GM19023 (cell line): ENCODE results near the gene TLCD1.
"Not testable (repeated sequence)": the region's sequence is repeated elsewhere in the genome, so short reads cannot be mapped to it uniquely, and the experiment has no call there.

ENCODE experiments used
- ATAC-seq: cut with Tn5 transposase; IDR thresholded peaks from one replicate; pipeline ENCODE4 v1.9.1; 2021; ENCODE audit warnings: mild to moderate bottlenecking, moderate library complexity; ENCODE audit not compliant: unreplicated experiment

Gene TLCD1

GRCh38 chr17:28747051-28747691 lies 21.1 kb upstream of the TLCD1 start:
- ATAC-seq, result no peak

DNA sequence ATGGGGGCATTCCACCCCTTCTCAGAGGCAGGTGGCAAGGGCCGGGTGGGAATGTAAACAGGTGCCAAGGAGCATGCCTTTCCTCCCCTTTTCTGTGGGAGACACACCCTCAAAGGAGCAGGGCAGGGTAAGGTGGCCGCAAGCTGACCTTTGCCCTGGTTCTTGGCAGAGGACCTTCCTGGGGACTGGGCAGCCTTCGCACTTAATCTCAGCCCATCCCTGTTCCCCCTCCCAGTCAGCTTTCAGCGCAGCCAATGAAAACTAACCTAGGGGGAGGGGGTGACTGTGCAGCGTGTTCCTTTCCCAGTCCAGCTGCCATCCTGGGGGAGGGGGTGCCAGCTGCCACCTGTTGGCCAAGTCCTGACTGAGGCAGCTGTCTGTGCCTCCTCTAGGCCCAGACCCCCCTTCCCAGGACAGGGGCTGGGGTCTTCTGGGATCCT lies 20.6 kb upstream of the TLCD1 start:
- no peak for ATAC-seq

GRCh38 chr17:28745786-28746411 lies 19.9 kb upstream of the TLCD1 start:
- ATAC-seq, result no peak

DNA sequence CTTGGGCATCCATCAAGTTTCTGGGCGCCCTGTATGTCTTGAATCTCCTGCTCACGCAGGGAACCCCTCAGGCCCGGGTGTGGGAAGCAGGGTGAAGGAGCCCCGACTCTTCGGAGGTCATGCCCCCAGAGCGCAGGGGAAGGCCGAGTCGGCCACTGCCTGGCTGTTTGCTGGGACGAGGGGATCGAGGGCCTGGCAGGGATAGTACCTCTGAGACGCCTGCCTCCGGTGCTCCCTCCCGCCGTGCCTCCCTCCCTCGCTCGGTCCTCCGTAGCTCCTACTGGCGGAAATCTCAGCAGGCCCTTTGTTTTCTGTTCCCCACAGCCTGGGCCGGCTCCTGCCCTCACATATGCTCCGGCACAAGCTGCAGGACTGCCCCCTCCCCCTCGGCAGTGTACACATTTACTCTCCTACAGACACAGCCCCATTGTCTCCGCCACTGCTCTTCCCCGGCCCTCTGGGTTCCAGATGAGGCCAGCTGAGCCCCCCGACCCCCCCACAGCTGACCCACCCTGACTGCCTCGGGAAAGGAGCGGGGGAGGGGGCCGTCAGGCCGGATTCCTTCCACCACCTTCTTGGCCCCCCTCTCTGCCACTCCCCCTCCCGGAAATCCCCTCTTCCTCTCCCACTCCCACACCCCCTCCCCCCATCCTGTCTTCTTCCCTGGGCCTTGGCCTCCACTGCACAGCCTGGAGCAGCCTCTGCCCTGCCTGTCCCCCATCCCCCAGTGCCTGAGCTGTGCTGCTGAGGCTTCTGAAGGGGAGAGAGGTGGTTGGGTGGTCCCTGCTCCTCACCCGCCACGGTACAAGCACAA lies 19.1 kb upstream of the TLCD1 start:
- no peak for ATAC-seq

DNA sequence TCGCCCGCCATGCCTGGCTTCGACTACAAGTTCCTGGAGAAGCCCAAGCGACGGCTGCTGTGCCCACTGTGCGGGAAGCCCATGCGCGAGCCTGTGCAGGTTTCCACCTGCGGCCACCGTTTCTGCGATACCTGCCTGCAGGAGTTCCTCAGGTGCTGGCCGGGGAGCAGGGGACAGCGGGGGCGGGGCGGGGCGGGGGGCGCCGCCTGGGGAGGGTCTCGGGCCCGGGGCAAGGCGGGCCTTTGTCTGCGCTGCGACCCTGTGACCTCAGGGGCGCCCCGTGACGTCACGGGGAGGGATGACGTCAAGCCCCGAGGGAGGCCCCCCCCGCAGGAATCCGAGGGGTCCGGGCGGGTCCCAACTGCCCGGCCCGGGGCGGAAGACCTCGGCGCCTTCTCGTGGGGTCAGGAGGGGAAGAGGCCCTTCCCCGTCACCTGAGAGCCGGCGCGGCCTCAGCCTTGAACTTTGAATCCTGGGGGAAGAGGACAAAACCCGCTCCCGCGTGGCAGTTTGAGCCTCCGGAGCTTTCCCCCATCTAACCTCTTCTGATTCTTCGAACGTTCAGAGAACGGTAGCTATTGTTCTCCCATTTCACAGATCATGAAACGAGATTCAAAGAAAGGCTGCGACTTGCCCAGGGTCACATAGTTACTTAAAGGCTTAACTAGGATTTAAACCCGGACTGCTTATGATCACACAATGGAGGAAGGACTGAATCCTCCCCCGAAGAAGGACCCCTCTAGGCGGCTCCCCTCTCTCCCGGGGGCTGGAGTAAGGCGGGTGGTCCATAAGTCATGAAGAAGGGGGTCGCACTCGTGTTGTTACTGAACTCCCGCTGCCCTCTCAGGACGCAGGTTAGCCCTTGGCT lies 18.3 kb upstream of the TLCD1 start:
- peak; percentile 35 for ATAC-seq

- peak; percentile 68 for ATAC-seq
These were observed 17.4 kb upstream of the TLCD1 start, which contains the start of gene TRAF4 for GRCh38 chr17:28743243-28744103. TSS of gene TRAF4 (plus strand) at chr17:28744011. CDS start at chr17:28744113, 102 bp downstream.

GRCh38 chr17:28741358-28742349 lies 15.6 kb upstream of the TLCD1 start:
- no peak for ATAC-seq

DNA sequence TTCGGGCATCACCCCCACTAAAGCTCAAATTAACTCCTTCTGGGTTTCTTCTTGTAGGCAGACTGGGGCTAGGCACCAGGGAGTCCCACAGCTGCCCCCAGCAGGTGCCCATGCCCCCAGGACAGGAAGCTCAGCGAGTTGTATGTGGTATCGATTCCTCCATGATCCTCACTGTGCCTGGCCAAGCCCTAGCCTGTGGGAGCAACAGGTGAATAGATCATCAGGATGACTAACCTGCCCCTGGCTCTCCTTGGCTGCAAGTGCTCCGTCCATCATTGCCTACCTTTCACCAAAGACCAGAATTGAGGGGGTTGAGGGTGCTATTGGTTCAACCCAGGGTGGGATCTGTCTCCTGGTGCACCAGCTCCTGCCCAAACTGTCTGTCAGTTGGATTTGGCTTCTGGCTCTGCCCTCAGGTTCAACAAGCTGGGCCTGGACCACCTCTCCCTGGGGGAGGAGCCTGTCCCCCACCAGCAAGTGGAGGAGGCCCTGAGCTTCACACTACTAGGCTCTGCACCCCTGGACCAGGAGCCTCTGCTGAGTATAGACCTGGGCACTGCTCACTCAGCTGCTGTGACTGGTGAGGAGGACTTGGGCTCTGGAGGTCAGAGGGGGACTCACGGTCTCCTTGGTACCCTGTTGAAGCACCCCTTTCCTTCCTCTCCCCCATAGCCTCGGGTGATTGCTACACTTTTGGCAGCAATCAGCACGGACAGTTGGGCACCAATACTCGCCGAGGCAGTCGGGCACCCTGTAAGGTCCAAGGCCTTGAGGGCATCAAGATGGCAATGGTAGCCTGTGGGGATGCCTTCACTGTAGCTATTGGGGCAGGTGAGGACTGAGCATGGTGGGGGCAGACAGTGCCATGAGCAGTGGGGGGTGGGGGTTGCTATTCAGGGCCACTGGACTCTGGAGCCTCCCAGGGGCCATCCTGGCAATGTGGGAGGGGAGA lies 14.6 kb upstream of the TLCD1 start:
- no peak for ATAC-seq

DNA sequence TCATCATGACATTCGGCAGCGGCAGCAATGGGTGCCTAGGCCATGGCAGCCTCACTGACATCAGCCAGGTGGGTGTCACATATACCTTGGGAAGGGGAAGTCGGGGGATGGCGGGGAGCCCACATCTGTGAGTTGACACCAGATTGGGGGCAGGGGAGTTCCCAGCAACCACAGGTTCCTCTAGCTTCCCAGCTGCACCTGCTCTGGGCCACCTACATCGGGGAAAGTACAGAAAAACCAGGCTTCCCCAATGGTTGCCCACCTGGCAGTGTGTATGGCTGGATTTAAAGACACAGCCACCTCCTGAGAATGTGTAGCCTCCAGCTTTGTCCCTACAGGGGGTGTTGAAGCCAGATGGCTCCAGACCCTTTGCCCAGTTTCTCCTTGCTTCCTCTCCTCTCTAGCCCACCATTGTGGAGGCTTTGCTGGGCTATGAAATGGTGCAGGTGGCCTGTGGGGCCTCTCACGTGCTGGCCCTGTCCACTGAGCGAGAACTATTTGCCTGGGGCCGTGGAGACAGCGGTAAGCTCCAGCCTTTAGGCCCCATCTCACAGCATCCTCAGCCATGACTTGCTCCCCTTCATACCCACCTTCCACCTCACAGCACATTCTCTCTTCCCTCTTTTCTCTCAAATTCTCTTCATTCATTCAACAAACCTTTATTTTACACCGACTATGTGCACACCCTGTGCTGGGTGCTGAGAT lies 12.8 kb upstream of the TLCD1 start:
- no peak for ATAC-seq

GRCh38 chr17:28737770-28738679 lies 12.0 kb upstream of the TLCD1 start:
- peak; percentile 69 for ATAC-seq

DNA sequence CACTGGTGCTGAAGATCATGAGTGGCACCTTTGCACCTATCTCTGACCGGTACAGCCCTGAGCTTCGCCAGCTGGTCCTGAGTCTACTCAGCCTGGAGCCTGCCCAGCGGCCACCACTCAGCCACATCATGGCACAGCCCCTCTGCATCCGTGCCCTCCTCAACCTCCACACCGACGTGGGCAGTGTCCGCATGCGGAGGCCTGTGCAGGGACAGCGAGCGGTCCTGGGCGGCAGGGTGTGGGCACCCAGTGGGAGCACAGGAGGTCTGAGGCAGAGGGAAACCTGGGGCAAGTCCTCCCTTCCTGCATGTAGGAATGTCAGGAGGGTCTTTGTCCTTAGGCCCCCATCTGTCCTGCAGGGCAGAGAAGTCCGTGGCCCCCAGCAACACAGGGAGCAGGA lies 11.3 kb upstream of the TLCD1 start:
- no peak for ATAC-seq

- ATAC-seq, result not testable (repeated sequence)
These were observed 10.1 kb upstream of the TLCD1 start for GRCh38 chr17:28735913-28736769.

GRCh38 chr17:28735242-28735722 lies 9.2 kb upstream of the TLCD1 start:
- ATAC-seq, result no peak

GRCh38 chr17:28734712-28735241 lies 8.7 kb upstream of the TLCD1 start:
- no peak for ATAC-seq

GRCh38 chr17:28733346-28733745 lies 7.3 kb upstream of the TLCD1 start:
- no peak for ATAC-seq
